DOHH2 (cell line): ENCODE measurements around the gene SETSIP.

Experiments
- CTCF ChIP-seq: fragments of 200-600 bp; sonication (generic); IDR thresholded peaks from one replicate; pipeline ENCODE4 v1.5.1; 2014; ENCODE audit warnings: antibody characterized with exemption, mild to moderate bottlenecking, low read depth, low read length; ENCODE audit not compliant: poor library complexity, severe bottlenecking
- EZH2phosphoT487 ChIP-seq: fragments of 200-600 bp; sonication (generic); IDR thresholded peaks from 2 replicates; pipeline ENCODE4 v1.6.1; 2017; ENCODE audit warnings: borderline replicate concordance, mild to moderate bottlenecking, antibody characterized with exemption, low read length, moderate library complexity, mixed read lengths

GRCh38 chr1:92095874-92096273, 20.7 kb upstream of the SETSIP start:
- TF ChIP-seq CTCF (no peak), EZH2phosphoT487 (no peak)
